Upper lobe of right lung (tissue), 1 donor: ENCODE data around the gene SMPD1. TPM values are rescaled to one million over a fixed set of nuclear protein-coding genes. Genes with fewer than 3 reads are reported as not detected.

ENCODE experiments used
- ATAC-seq: fragments of 200-7000 bp; cut with Tn5 transposase; one replicate; pipeline ENCODE4 v1.9.1; 2020; ENCODE audit warnings: mild to moderate bottlenecking, moderate library complexity
- DNase-seq: peaks from one replicate; pipeline ENCODE4 v3.0.0-alpha.2; 2020
- H3K27ac ChIP-seq: fragments of 200-600 bp; one replicate; pipeline ENCODE4 v1.8.0; 2022
- H3K27me3 ChIP-seq: fragments of 200-600 bp; one replicate; pipeline ENCODE4 v1.8.0; 2022; ENCODE audit warnings: mild to moderate bottlenecking
- H3K36me3 ChIP-seq: fragments of 200-600 bp; one replicate; pipeline ENCODE4 v1.8.0; 2022
- H3K4me1 ChIP-seq: fragments of 200-600 bp; one replicate; pipeline ENCODE4 v1.8.0; 2022
- H3K4me3 ChIP-seq: fragments of 200-600 bp; one replicate; pipeline ENCODE4 v1.8.0; 2022; ENCODE audit warnings: mild to moderate bottlenecking
- H3K9me3 ChIP-seq: fragments of 200-600 bp; one replicate; pipeline ENCODE4 v1.8.0; 2022
- intact Hi-C: fragments of 100-400 bp; cut with DNase I; formaldehyde crosslinking; loops from one replicate; pipeline ENCODE4 v1.11.0; 2022
- total RNA-seq: library from RNA; stranded (reverse); fragmentation: NEBNext Ultra II Directional; extraction: Animal tissue kit (Norgen Biotek cat#: 25700); gene quantifications from one replicate; pipeline ENCODE4 v1.2.1, GENCODE V29; 2021
- TF ChIP-seq, protein P1 (sequence below): fragments of 200-600 bp; IDR thresholded peaks from one replicate; pipeline ENCODE4 v1.8.0; 2022; ENCODE audit warnings: antibody characterized with exemption
- donor health status: DM: no; HTN: yes; CAD: no; lungs with severe emphysema.

SMPD1 gene
- total RNA-seq, 1 donor from 2014 or later, result 51.9 TPM

DNA sequence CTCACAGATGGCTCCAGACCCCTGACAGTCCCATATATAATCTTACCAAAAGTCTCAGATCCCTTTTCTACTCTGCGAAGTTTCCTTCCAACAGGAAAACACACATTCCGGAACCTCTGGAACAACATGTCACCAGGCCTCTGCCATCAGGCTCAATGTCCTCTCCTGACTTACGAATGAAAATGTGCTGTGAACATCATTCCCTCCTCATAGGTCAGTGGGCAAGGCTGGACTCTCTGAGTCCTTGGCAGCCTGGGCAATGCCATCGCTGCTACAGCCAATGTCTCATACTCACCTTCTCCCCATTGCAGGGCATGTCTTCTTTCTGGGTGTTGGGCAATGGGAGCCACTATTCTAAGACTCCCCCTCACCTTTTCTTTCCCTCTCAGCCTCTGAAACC, 52.2 kb downstream of the SMPD1 start:
- Histone ChIP-seq H3K36me3 (no peaks in the 10 kb centered on the region), H3K4me1 (no peaks in the 10 kb centered on the region), H3K27ac (no peak overlapping the region), H3K27me3 (no peaks in the 10 kb centered on the region), H3K4me3 (no peak overlapping the region), H3K9me3 (no peaks in the 10 kb centered on the region)
- TF ChIP-seq, protein P1, sequence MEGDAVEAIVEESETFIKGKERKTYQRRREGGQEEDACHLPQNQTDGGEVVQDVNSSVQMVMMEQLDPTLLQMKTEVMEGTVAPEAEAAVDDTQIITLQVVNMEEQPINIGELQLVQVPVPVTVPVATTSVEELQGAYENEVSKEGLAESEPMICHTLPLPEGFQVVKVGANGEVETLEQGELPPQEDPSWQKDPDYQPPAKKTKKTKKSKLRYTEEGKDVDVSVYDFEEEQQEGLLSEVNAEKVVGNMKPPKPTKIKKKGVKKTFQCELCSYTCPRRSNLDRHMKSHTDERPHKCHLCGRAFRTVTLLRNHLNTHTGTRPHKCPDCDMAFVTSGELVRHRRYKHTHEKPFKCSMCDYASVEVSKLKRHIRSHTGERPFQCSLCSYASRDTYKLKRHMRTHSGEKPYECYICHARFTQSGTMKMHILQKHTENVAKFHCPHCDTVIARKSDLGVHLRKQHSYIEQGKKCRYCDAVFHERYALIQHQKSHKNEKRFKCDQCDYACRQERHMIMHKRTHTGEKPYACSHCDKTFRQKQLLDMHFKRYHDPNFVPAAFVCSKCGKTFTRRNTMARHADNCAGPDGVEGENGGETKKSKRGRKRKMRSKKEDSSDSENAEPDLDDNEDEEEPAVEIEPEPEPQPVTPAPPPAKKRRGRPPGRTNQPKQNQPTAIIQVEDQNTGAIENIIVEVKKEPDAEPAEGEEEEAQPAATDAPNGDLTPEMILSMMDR, result no peak
- no peak for ATAC-seq
- no peak for DNase-seq
- intact Hi-C loops, result loop anchor here (5.0 kb wide), 1 partner anchor 60 kb away; no protein-coding TSS in a partner anchor

- intact Hi-C loops, result loop anchor here (5.0 kb wide), 1 partner anchor 61 kb away; no protein-coding TSS in a partner anchor
- peak; percentile 90 for ATAC-seq
Measured at GRCh38 chr11:6443269-6444003, 53.2 kb downstream of the SMPD1 start.

More at GRCh38 chr11:6443269-6444003, 53.2 kb downstream of the SMPD1 start:
- no peak overlapping the region for H3K27ac ChIP-seq
- H3K27me3 ChIP-seq, result no peaks in the 10 kb centered on the region
- TF ChIP-seq, protein P1, result peak; percentile 85
- H3K9me3 ChIP-seq, result no peaks in the 10 kb centered on the region
- H3K36me3 ChIP-seq, result no peaks in the 10 kb centered on the region
- DNase-seq, result peak; percentile 78
- H3K4me1 ChIP-seq, result no peaks in the 10 kb centered on the region
- H3K4me3 ChIP-seq, result no peak overlapping the region

Other genes with a start within 250 kb of the SMPD1 start
- not detected for gene OR52B2, start 220.1 kb upstream of the SMPD1 start, total RNA-seq
- gene OR52W1, start 191.2 kb upstream of the SMPD1 start, total RNA-seq, result not detected
- gene C11orf42, start 184.9 kb upstream of the SMPD1 start, total RNA-seq, result not detected
- 40.6 TPM for gene FHIP1B, start 155.8 kb upstream of the SMPD1 start, total RNA-seq
- gene CNGA4, start 151.4 kb upstream of the SMPD1 start, total RNA-seq, result not detected
- gene CCKBR, start 130.6 kb upstream of the SMPD1 start, total RNA-seq, result not detected
- gene CAVIN3, start 70.0 kb upstream of the SMPD1 start, total RNA-seq, result 48.8 TPM
- gene APBB1, start 28.6 kb downstream of the SMPD1 start, total RNA-seq, result 40.9 TPM
- gene HPX, start 50.5 kb downstream of the SMPD1 start, total RNA-seq, result 1.4 TPM
- 22.0 TPM for gene TRIM3, start 83.5 kb downstream of the SMPD1 start, total RNA-seq
- 36.4 TPM for gene ARFIP2, start 90.9 kb downstream of the SMPD1 start, total RNA-seq
- gene TIMM10B, start 91.0 kb downstream of the SMPD1 start, total RNA-seq, result 45.0 TPM
- gene DNHD1, start 106.8 kb downstream of the SMPD1 start, total RNA-seq, result 14.5 TPM
- gene RRP8, start 213.1 kb downstream of the SMPD1 start, total RNA-seq, result 17.9 TPM
- 148 TPM for gene ILK, start 213.3 kb downstream of the SMPD1 start, total RNA-seq
- gene TAF10, start 221.7 kb downstream of the SMPD1 start, total RNA-seq, result 87.8 TPM
- gene TPP1, start 228.9 kb downstream of the SMPD1 start, total RNA-seq, result 207 TPM